ENCODE data around the gene OCRL. TPM values are rescaled to one million over a fixed set of nuclear protein-coding genes. Genes with fewer than 3 reads are reported as not detected.
A peak's percentile ranks its signal among the peaks of the same experiment; 100 is the strongest.

OCRL gene
- total RNA-seq (2014; rRNA removed) (18.7 and 19.4 TPM in 2 replicates), Bru-seq, nascent RNA (percentile 80 among the genes with signal in this experiment), BruChase-seq, experiment 1, labeled RNA remaining after a 6-hour chase (percentile 82 among the genes with signal in this experiment), BruChase-seq, experiment 2, labeled RNA remaining after a 2-hour chase (percentile 85 among the genes with signal in this experiment)
- long read RNA-seq, full-length matches to known transcripts = 28 of 62 reads
- long read RNA-seq, partial matches to known transcripts = 17 of 62 reads
- long read RNA-seq, other reads (novel, unspliced or antisense) = 17 of 62 reads

GRCh38 chrX:129540068-129540653, at the start of gene OCRL:
OCRL (plus strand) TSS chrX:129540259; CDS start chrX:129540440, 181 bp downstream.
- Histone ChIP-seq H3K4me1 (ENCODE audit: insufficient read depth, low read length) (peaks cover 6% of the 10 kb centered on the region; the same call in 1 of the 2 replicates), H3K27me3 (ENCODE audit: low read length) (no peaks in the 10 kb centered on the region), H3K4me2 (ENCODE audit: low read length) (peak within 1 kb of the TSS; percentile 88), H2AFZ (ENCODE audit: low read length) (peak within 1 kb of the TSS; percentile 76), H3F3A (ENCODE audit: low read length, unreplicated experiment) (no peaks in the 10 kb centered on the region), H4K20me1 (ENCODE audit: low read length) (no peaks in the 10 kb centered on the region), H3K4me3 (ENCODE audit: low read length) (peak within 1 kb of the TSS; percentile 89), H3K79me2 (ENCODE audit: low read length) (peaks cover 14% of the 10 kb centered on the region), H3K9ac (ENCODE audit: low read length) (peak within 1 kb of the TSS; percentile 90), H3K36me3 (ENCODE audit: low read depth, low read length) (no peaks in the 10 kb centered on the region), H3K9me3 (ENCODE audit: low read length) (no peaks in the 10 kb centered on the region), H3K27ac (ENCODE audit: low read length) (0 out of 2 replicates have a peak within 1 kb of the TSS, but pooled peaks have one; percentile 23), H3K9me2 (replicated peaks; ENCODE audit: low read length) (no peaks in the 10 kb centered on the region)
- TF ChIP-seq CTCF (conservative IDR thresholded peaks at IDR 0.05; ENCODE audit: low read depth, low read length) = peak; percentile 60; the same call in 1 of the 2 replicates
- TF ChIP-seq EZH2 (IDR thresholded peaks at IDR 0.05; ENCODE audit: low read length, unreplicated experiment) = no peak
- intact Hi-C loops (cut with micrococcal nuclease) = loop anchor here (2.0 kb wide), 1 partner anchor 17 kb away; the partner anchor contains the start of gene SMARCA1
- DNase-seq = peak; percentile 77
- ChIA-PET POLR2A (ENCODE audit: unreplicated experiment) (interaction anchor here (0.6 kb wide), 1 partner anchor 68 kb away, joined by 3 read pairs; no protein-coding TSS in a partner anchor), CTCF (interaction anchor here (0.6 kb wide), 1 partner anchor 287 kb away, joined by 5 read pairs; no protein-coding TSS in a partner anchor)
- no TSS peak for BruUV-seq (replicated peaks)
- ATAC-seq = peak; percentile 89

- Histone ChIP-seq H3K9me3 (ENCODE audit: low read length) (no peaks in the 10 kb centered on the region), H3K27ac (ENCODE audit: low read length) (no peak overlapping the region), H3K4me1 (ENCODE audit: insufficient read depth, low read length) (peaks cover 23% of the 10 kb centered on the region), H3F3A (ENCODE audit: low read length, unreplicated experiment) (no peaks in the 10 kb centered on the region), H3K4me3 (ENCODE audit: low read length) (no peak overlapping the region), H3K36me3 (ENCODE audit: low read depth, low read length) (peaks cover 29% of the 10 kb centered on the region), H2AFZ (ENCODE audit: low read length) (no peak overlapping the region), H4K20me1 (ENCODE audit: low read length) (no peaks in the 10 kb centered on the region), H3K9me2 (replicated peaks; ENCODE audit: low read length) (no peaks in the 10 kb centered on the region), H3K27me3 (ENCODE audit: low read length) (no peaks in the 10 kb centered on the region), H3K9ac (ENCODE audit: low read length) (no peak overlapping the region), H3K4me2 (ENCODE audit: low read length) (no peak overlapping the region), H3K79me2 (ENCODE audit: low read length) (no peaks in the 10 kb centered on the region)
- intact Hi-C loops (cut with micrococcal nuclease) = no loop called here
- ChIA-PET POLR2A (ENCODE audit: unreplicated experiment) (no interaction called here), CTCF (no interaction called here)
- ATAC-seq = no peak
- TF ChIP-seq CTCF (conservative IDR thresholded peaks at IDR 0.05; ENCODE audit: low read depth, low read length) (no peak), EZH2 (IDR thresholded peaks at IDR 0.05; ENCODE audit: low read length, unreplicated experiment) (no peak), EZH2phosphoT487 (IDR thresholded peaks at IDR 0.05; ENCODE audit: borderline replicate concordance, low read length) (no peak)
- DNase-seq = no peak
- no TSS peak for BruUV-seq (replicated peaks)
Measured at GRCh38 chrX:129490330-129490729, 49.7 kb upstream of the OCRL start.
